Cardiac fibroblast (primary cell): ENCODE measurements around the gene LAG3.
A peak's percentile ranks its signal among the peaks of the same experiment; 100 is the strongest.

Experiments used
- DNase-seq, 2 donors: peaks; one replicate each; pipeline versions ENCODE4 v3.0.0 to v3.0.0-alpha.2; 2010; ENCODE audit warnings: low read depth in 2 of 2
- H3K4me3 ChIP-seq, 2 donors: replicated peaks in 1 of 2; 1 replicate in 1 of 2; 2 replicates in 1 of 2; pipeline ENCODE4 v1.5.1; 2011; ENCODE audit warnings: low read depth in 2 of 2, low read length in 2 of 2, mild to moderate bottlenecking in 2 of 2, moderate library complexity in 1 of 2
- TF ChIP-seq, protein P1 (sequence below): IDR thresholded peaks from one replicate; pipeline ENCODE4 v1.5.1; 2011; ENCODE audit warnings: low read depth, mild to moderate bottlenecking, low read length, inconsistent platforms

LAG3 gene

DNA sequence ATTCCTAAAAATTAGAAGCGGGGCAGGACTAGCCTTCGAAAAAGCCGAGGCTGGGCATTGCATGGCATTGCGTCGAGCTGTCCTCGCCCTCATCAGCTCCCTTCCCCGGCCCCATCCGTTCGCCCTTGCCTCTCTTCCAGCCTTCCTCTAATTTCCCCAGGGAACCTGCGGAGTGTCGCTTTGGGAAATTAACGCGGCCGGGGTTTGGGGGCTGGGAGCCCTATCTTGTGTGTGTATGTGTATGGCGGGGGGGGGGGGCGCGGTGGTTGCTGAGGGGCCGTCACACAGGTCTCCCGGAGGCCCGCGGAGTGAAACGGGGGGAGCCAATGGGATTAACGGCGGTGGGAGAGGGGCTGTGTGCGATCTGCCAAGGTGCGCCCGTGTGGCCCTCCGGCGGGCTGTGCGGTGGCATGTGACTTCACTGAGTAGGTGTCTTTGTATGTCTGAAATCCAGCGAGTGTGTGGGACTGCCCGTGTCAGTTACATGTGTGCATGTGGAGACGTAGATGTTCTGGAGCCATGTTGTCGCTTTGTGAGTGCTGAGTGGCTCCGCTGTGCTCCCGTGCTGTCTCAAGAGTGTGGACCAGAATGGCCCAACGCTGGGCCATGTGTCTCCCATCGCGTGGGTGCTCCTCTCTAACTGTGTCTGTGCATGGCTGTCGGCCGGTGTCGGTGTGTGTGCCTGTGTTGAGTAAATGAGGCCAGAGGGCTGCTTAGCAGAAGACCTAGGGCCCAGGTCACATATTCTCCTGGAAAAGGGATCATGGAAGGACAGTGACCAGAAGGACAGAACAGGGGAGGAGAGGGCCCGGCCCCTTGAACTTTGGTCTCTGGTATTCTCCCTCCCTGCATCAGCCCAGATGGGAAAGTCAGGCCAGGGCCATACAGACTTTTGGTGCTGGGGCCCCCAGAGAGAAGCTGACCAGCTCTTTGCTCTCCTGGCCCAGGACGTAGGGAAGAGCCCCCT is 4.7 kb upstream of the LAG3 start:
- peak; percentile 18 to 31 for DNase-seq
- TF ChIP-seq, protein P1, sequence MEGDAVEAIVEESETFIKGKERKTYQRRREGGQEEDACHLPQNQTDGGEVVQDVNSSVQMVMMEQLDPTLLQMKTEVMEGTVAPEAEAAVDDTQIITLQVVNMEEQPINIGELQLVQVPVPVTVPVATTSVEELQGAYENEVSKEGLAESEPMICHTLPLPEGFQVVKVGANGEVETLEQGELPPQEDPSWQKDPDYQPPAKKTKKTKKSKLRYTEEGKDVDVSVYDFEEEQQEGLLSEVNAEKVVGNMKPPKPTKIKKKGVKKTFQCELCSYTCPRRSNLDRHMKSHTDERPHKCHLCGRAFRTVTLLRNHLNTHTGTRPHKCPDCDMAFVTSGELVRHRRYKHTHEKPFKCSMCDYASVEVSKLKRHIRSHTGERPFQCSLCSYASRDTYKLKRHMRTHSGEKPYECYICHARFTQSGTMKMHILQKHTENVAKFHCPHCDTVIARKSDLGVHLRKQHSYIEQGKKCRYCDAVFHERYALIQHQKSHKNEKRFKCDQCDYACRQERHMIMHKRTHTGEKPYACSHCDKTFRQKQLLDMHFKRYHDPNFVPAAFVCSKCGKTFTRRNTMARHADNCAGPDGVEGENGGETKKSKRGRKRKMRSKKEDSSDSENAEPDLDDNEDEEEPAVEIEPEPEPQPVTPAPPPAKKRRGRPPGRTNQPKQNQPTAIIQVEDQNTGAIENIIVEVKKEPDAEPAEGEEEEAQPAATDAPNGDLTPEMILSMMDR = no peak
- peak overlapping the region; percentile 90 to 91 for H3K4me3 ChIP-seq

DNA sequence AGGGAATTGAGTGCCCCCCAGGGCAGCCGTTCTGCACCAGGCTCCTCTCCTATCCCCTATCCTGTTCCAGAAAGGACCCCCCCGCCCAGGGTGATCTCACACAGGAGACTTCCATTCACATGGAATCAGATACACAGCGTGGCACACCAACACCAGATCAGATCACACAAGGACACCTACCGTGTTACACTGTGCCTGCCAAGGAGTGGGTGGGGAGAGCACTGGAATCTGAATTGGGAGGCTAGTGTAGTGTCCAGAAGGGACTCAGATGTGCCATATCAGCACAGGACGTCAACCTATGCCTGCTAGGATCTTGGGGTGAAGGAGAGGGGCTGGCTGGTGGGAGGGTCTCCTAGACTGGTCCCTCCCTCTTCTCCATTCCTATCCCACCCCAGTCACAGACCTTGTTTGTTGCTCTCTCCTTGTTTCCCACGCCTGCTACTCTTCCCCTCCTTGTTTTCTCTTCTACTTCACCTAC is 3.8 kb upstream of the LAG3 start:
- no peak for DNase-seq
- TF ChIP-seq, protein P1 = no peak
- H3K4me3 ChIP-seq = peak overlapping the region; percentile 90 to 91

DNA sequence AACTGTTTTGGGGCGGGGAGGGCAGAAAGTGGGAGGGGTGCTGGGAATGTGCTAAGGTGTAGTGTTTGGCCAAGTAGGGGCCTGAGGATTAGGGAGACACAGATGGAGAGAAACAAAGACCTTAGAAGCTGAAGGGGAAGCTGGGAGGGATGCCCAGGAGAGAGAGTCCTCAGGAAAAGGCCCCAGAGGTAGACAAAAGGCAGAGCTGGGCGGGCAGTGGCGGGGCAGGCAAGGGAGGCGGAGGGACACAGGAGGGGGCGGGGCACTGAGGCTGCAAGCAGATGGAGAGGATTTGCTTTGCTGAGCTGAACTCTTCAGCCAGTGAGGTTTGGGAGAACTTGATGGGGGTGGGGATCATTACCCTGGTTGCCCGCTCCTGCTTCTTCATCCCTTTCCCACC is 3.3 kb upstream of the LAG3 start:
- peak overlapping the region; percentile 90 to 91 for H3K4me3 ChIP-seq
- TF ChIP-seq, protein P1 = no peak
- DNase-seq = peak in 1 of 2 donors; percentile 50

DNA sequence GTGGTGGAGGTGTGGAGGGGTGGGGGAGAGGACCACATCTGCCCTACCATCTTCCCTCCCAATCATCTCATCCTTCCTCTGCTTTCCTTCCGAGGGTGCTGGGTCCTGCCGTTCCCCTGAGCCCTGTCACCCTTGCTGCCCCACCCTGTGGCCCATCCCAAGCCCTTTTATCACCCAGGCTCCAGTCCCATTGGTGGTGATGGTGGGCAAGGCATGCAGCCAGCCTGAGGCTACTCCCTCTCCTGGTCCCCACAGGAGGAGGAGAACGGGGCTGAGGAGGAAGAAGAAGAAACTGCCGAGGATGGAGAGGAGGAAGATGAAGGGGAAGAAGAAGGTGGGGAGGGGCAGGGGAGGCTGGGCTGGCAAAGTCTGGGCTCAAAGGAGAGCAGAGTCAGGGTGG is 2.7 kb upstream of the LAG3 start:
- TF ChIP-seq, protein P1 = no peak
- H3K4me3 ChIP-seq = no peak overlapping the region
- no peak for DNase-seq

DNA sequence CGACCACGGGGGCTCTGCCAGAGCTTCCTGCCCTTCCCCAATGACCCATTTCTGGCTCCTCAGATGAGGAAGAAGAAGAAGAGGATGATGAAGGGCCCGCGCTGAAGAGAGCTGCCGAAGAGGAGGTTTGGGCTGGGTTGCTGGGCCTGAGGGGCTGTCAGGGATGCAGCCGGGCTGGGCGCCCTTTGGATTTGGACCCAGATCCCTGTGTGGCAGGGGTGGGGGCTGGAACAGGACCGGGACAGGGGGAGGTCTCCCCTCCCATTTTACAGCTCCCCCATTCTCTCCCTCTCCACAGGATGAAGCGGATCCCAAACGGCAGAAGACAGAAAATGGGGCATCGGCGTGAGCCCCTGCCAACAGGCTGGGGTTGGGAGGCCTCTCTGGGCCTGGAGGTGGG is 2.2 kb upstream of the LAG3 start:
- no peak for DNase-seq

DNA sequence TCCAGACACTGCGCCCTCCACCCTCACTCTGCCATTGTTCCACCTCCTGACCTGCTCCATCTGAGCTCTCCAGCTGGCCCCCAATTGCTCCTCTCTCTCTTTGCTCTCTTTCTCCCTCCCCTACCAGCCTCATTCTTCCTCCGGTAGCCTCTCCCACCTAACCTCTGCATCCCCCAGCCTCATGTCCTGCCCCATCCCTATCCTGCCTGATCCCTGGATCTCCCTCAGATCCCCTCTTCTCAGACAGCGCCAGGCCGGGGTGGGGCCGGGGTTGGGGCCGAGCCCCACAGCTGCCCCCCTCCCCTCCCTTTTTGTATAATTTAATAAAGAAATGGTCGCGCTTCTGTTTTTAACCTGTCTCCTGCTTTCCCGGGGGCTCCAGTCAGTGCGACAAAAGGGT is 1.7 kb upstream of the LAG3 start:
- DNase-seq = no peak
- H3K4me3 ChIP-seq = no peak overlapping the region
- TF ChIP-seq, protein P1 = no peak

More for the DNA sequence above, 2.2 kb upstream of the LAG3 start:
- TF ChIP-seq, protein P1 = no peak
- H3K4me3 ChIP-seq = no peak overlapping the region
